ENCODE results near the gene ZMYND8.

- no peak for TF ChIP-seq TAF1 (IDR thresholded peaks at IDR 0.05; ENCODE audit: low read depth, low read length)
- no peak for TF ChIP-seq SPI1 (IDR thresholded peaks at IDR 0.05; ENCODE audit: low read depth, low read length)
- no peak for TF ChIP-seq POLR2A (IDR thresholded peaks at IDR 0.05; ENCODE audit: low read depth, low read length)
- TF ChIP-seq POLR2AphosphoS5 (IDR thresholded peaks at IDR 0.05; ENCODE audit: low read depth, low read length), result no peak
Measured at GRCh38 chr20:47224857-47225256, 131.6 kb downstream of the ZMYND8 start.
